Peyer's patch (tissue), 4 donors: ENCODE results near the gene IFFO2.

Source experiments
- CTCF ChIP-seq, 6 experiments: fragments of 450-650 bp in 4 of 6; fragments of 200-600 bp in 2 of 6; sonication (generic) in 1 of 6; IDR thresholded peaks; one replicate each; pipeline ENCODE4 v1.5.1; 2017 to 2019; ENCODE audit warnings: antibody characterized with exemption in 6 of 6, mild to moderate bottlenecking in 3 of 6, moderate library complexity in 1 of 6
- POLR2A ChIP-seq, 2 donors: fragments of 450-650 bp; IDR thresholded peaks; one replicate each; pipeline ENCODE4 v1.5.1; 2017; ENCODE audit warnings: antibody characterized with exemption in 2 of 2, mild to moderate bottlenecking in 2 of 2, moderate library complexity in 2 of 2

- no peak for TF ChIP-seq CTCF (IDR thresholded peaks at IDR 0.05)
- TF ChIP-seq POLR2A (IDR thresholded peaks at IDR 0.05) = no peak
Observed at GRCh38 chr1:18917071-18917799, 39.2 kb downstream of the IFFO2 start.
